HG02840 (cell line): ENCODE measurements around the gene SCUBE1.

Experiments used
- ATAC-seq: cut with Tn5 transposase; IDR thresholded peaks from one replicate; pipeline ENCODE4 v1.9.1; 2021; ENCODE audit warnings: mild to moderate bottlenecking, moderate library complexity, moderate number of reproducible peaks; ENCODE audit not compliant: unreplicated experiment, low FRiP score

SCUBE1 gene

GRCh38 chr22:43304831-43305590 lies 38.2 kb downstream of the SCUBE1 start:
- no peak for ATAC-seq

GRCh38 chr22:43303751-43304150 lies 39.4 kb downstream of the SCUBE1 start:
- ATAC-seq = no peak

DNA sequence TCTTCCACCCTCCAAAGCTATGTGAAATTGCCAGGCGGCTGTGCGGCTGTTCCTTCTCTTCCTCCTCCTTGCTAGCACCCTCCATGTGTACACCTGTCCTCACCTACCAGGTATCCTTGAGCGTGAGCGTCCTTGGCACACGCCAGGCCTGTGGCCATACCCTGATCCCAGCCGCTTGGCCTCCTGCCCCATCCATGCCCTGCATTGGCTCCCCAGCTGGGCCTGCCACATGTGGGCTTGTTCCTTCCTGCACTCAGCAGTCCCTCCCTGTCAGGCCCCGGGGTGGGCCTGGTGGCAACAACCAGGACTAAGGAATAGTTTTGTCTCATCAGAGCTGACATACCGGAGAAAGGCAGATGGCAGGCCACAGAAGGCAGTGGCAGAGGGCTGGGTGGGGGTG lies 40.0 kb downstream of the SCUBE1 start:
- ATAC-seq = no peak

GRCh38 chr22:43302531-43303041 lies 40.6 kb downstream of the SCUBE1 start:
- ATAC-seq = no peak

GRCh38 chr22:43301866-43302265 lies 41.3 kb downstream of the SCUBE1 start:
- ATAC-seq = no peak

GRCh38 chr22:43300891-43301676 lies 42.1 kb downstream of the SCUBE1 start:
- no peak for ATAC-seq

- ATAC-seq = no peak
Observed at GRCh38 chr22:43299736-43300135, 43.4 kb downstream of the SCUBE1 start.

- no peak for ATAC-seq
Observed at GRCh38 chr22:43298062-43298801, 44.9 kb downstream of the SCUBE1 start.

DNA sequence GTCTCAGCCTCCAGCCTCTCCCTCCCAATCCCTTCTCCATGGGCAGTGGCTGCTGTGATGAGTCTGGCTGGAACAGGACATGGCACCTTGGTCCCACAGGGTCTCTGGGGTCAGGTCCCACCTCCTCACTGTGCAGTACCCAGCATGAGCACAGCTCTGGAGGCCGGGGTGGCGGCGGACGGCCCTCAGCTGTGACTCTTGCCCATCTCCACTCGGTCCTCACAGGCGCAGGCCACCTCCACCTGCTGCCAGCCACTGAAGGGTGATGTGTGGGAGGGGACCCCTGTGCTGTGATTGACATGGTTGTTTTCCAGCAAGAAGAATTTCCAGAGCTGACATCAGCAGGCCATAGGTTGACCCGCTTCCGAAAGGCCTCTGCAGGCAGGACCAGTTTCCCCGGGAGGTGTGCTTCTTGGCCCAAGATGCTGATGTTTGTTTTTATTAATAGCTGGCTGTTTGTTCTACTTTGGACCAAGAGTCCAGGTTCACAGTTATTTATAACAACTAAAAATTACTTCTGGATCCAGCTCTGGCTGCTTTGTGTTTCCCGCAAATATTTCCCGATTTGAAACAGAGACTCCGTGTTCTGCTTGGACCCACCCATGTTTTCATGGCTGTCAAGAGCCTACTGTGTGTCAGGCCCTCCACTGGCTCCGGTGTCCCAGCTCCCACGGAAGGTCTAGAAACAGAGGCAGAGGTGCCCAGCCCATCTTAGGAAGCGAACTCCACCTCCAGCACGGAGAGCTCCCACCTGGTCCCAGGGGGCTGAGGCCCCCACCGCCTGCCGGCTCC lies 45.7 kb downstream of the SCUBE1 start:
- no peak for ATAC-seq

- ATAC-seq = no peak
Observed at GRCh38 chr22:43296276-43296902, 46.8 kb downstream of the SCUBE1 start.

DNA sequence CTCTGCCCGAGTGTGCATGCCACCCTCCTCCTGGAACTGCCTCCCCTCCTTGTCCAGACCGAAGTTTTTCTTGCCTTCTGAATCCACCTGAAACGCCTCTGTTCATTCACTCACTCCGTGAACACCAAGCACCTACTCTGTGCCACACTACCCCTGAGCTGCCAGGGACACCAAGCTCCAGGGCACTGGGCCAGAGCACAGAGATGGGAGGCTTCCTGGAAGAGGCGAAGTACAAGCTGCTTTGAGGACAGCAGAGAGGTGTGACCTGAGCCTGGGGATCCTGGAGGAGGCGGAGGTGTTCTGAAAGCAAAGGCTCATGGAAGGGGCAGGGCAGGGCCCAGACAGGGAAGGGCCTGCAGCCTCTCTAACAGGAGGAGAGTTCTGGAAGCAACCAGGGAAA lies 47.5 kb downstream of the SCUBE1 start:
- ATAC-seq = no peak

GRCh38 chr22:43295173-43295572 lies 48.0 kb downstream of the SCUBE1 start:
- ATAC-seq = no peak

- ATAC-seq = no peak
Observed at GRCh38 chr22:43293655-43294392, 49.3 kb downstream of the SCUBE1 start.

DNA sequence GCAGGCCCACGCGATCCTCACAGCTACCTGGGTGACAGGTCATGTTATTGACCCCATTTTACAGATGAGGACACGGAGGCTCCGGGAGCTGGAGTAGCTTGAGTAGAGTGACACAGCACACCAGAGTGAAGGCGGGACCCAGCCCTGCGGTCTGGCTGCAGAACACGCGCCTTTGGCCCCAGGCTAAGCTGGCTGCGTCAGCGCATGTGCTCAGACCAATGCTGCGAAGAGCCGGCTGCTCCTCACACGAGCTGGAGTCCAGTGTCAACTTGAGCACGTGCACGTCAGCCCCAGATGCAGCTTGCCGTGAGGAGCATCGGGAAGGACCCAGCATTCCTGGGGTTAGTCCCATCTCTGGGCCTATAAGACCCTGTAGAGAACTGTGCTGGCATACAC lies 49.9 kb downstream of the SCUBE1 start:
- no peak for ATAC-seq

DNA sequence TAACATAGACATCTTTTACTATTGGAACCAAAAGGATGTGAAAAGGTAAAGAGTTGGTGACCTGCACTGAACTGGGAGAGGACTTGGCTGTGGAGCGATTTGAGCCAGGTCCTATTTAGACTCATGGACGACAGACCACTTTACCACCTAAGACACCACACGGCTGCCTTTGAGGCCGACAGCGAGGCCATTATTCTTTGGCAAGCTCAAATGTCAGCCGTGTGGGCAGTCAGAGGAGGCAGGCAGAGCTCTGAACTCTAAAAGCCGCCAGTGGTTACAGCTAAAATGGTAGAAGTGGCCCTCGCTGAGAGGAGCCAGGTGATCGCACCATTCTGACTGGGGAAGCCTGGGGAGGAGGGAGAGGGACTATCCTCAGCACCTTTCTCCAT lies 50.5 kb downstream of the SCUBE1 start:
- ATAC-seq = no peak

- ATAC-seq = no peak
Observed at GRCh38 chr22:43291381-43291780, 51.8 kb downstream of the SCUBE1 start.

DNA sequence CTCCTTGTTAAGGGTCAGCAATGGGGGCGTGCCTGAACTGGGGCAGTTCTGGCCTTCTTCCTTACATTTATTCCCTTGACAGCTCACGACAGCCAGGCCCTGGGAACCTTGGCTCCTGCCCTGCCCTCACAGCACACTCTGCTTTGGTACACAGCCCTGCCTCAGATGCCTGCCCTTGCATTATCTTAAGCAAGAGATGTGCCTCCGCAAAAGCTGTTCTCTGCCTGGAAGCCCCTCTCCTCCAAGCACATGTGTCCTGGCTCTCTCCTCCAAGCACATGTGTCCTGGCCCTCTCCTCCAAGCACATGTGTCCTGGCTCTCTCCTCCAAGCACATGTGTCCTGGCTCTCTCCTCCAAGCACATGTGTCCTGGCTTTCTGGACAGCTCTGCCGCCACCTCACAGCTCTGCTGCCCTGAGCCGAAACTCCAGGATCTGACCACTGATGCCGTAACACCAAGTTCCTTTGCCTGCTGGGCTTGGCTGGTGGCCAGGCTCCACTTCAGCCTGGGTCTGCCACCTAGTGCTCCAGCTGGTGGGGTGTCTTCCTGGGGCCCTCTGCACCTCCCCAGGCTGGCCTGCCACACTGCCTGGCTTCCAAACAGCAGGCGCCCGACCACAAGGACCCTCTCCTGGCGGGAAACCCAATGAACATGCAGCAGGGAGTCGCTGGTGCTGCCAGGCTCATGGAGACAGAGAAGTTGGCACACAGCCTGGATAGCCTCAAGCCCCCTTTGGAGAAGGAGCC lies 53.0 kb downstream of the SCUBE1 start:
- ATAC-seq = no peak

DNA sequence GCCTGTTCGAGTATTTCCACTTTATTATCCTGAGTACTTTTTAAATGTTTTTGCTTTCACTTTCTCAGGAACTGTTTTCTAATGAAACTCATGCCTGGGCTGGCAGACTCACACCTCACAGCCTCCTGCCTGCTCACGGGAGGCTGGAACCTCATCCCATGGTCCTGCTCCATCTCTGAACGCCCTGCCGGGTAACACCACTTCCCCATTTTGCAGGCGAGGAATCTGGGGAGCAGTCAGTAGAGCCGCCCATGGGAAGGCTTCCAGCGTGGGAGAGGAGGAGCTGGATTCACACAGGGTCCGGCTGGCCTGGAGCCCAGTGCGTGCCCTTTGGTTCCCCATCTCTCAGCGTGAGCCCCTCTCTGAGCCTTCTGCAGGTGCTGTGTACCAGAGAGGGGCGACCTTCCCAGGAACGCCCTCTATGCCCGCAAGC lies 53.6 kb downstream of the SCUBE1 start:
- ATAC-seq = no peak
